ENCODE results near the gene PHKA1. TPM values are rescaled to one million over a fixed set of nuclear protein-coding genes. Genes with fewer than 3 reads are reported as not detected.
"Not testable (repeated sequence)": the region's sequence is repeated elsewhere in the genome, so short reads cannot be mapped to it uniquely, and the experiment has no call there.

PHKA1 gene
- total RNA-seq, 1 donor from 2014 or later: 6.7 TPM

DNA sequence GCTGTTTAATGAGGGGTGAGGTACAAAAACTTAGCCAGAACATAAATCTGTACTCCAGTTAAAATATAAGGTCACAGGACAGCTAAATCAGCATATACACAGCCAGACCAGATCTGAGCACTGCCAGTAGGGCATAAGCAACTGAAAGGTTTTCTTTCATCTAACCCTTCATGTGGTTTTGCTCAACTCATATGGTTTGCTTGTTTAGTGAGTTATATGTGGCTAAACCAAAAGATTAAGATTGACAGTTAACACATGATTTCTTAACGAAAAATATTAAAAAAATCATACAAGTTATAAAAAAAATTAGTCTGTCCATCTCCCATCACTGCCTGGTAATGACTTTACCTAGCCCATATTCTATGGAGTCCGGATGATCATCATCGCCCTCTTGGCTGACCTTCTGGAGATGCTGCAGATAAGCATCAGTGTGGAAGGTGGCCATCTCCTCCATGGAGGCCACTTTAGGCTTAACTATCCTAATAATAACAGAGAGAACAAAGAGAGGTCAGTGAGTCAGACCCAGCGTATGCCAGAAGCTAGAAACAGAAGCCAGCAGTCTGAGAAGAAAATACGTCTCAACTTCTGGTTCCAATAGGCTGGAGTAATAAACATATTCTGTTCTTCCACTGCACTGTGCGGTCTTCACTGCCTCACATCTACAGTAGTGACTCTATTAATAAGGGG is 145.6 kb downstream of the PHKA1 start:
- no peak for ATAC-seq

DNA sequence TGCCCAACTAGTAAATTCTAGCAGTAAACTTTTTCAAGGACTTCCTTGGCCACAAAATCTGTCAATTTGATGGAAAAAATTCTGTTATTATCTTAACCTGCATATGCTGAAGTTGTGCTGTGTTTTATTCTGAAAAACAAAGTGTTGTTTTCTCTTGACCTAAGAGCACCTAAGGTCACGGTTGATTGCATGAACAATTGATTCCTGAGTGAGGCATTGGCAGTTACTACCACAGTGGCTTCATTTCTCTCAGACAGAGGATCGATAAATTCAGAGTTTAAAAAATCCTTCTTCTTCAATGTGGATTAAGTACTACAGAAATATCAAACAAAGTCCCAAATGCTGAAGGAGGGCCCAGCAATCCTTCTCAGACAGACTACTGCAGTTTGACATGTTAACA is 147.7 kb downstream of the PHKA1 start:
- no peak for ATAC-seq

DNA sequence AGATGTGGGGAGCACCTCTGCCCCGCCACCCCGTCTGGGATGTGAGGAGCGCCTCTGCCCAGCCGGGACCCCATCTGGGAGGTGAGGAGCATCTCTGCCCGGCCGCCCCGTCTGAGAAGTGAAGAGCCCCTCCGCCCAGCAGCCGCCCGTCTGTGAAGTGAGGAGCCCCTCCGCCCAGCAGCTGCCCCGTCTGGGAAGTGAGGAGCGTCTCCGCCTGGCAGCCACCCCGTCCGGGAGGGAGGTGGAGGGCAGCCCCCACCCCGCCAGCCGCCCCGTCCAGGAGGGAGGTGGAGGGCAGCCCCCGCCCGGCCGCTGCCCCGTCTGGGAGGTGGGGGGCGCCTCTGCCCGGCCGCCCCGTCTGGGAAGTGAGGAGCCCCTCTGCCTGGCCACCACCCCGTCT is 154.5 kb downstream of the PHKA1 start:
- not testable (repeated sequence) for ATAC-seq

DNA sequence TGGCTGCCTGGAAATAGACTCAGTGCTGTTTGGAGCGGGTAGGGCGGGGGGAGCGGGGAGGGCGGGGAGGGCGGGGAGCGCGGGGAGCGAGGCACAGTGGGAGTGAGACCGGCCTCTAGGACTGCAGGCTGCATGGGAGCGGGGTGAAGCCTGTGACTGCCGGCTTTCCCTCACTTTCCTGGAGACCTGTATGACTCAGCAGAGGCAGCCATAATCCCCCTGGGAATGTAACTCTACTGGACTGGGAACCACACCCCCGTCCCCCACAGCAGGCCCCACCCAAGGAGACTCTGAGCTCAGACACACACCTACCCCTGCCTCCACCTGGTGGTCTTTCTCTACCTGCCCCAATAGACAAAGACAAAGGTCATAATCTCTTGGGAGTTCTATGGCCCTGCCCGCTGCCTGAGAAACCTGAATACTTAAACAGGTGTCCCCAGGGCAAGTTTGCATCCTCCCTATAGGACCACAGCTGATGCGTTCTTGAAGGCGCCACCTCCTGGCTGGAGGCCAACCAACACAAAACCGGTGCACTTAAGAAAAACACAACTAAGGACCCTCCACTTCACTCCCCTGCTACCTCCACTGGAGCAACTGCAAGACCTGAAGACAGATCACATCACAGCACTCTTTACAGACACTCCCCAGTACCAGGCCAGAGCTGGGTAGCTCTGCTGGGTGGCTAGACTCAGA is 159.5 kb downstream of the PHKA1 start:
- ATAC-seq: peak; percentile 78

DNA sequence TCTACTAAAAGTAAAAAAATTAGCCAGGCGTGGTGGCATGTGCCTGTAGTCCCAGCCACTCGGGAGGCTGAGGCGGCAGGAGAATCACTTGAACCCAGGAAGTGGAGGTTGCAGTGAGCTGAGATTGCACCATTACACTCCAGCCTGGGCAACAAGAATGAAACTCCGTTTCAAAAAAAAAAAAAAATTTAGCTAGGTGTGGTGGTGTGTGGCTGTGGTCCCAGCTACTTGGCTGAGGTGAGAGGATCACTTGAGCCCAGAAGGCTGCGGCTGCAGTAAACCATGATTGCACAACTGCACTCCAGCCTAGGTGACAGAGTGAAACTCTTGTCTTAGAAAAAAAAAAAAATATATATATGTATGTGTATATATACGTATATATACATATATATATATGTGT is 161.7 kb downstream of the PHKA1 start:
- not testable (repeated sequence) for ATAC-seq

DNA sequence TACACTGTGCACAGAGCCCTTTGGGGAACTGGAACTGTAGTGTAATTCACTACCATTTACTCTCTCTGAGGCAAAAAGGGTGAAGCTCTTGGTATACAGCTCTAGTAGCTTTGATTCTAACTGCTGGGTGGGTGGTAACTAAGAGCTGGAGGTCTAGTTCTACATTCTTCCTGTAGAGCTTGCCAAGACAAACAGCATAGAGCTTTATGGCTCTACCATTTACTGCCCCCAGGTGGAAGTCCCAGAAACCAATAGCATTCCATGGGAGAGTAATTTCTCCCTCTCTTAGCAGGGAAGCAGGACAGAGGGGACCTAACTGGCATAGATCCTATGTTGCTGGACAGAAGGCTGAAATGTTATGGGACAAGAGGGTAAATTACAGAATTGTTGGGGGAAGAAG is 168.1 kb downstream of the PHKA1 start:
- ATAC-seq: peak; percentile 25

DNA sequence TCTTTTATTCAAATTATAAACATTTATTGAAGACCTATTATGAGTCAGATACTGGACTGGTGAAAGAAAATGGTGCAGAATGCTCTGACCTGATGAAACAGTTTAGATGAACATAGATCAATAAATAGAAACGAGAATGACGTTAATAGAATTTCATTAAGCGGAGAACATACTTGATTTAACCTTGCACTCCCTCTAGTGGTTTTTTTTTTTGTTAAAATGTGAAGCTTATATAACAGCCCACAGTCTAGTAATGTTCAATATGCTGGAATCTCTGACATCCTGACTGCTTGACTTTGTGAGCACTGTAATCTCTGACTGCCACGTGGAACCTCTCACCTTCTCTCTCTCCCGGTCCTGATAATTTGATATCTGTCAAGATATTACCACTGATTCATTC is 173.8 kb downstream of the PHKA1 start:
- ATAC-seq: no peak

DNA sequence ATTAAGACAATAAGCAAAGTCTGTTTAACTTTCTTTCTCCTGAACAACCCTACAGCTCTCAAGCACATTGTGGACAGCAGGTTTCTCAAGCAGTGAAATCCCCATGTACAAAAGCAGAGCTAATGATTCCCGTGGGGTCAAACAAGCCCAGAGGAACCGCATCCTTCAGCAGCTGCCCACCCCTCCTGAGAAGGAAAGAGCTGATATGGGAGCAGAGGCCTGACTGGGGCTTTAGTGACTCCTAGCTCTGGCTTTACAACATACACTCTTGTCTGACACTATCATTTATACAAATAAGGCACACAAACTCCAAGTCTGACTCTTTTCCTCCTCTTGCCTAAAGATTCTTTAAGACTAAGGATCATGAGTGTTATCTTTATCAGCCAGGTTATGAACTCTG is 174.3 kb downstream of the PHKA1 start:
- ATAC-seq: no peak

DNA sequence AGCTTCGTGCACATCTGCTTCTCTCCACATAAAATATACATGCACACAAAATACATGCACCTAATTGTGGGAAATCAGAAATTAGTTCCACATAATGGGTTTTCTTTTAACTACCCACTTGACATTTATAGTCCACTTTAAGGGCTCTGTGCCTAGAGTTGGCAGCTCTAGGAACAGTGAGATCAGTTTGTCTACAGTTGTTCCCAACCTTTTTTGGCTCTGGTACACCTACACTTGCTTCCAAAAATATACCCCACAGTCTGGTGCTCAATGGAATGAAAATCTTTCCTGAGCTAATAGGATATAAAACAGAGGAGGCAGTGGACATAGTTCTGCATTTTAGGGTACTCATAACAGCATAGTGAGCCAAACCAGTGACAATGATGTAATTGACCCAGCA is 177.6 kb downstream of the PHKA1 start:
- ATAC-seq: no peak

DNA sequence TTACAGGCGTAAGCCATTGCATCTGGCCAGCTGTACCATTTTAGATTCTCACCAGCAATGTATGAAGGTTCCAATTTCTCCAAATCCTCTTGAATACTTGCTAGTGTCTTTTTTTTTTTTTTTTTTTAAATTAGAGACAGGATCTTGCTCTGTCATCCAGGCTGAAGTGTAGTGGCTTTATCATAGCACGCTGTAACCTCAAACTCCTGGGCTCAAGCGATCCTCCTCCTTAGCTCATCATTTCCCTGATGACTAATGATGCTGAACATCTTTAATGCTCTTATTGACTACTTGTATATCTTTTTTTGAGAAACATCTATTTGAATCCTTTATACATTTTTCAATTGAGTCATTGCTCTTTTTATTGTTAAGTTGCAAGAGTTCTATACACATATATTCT is 181.7 kb downstream of the PHKA1 start:
- ATAC-seq: no peak

Other genes with a start within 250 kb of the PHKA1 start
- gene HDAC8, start 141.5 kb downstream of the PHKA1 start, total RNA-seq: 17.9 TPM
- not detected for gene DMRTC1B, start 62.6 kb upstream of the PHKA1 start, total RNA-seq
- not detected for gene FAM236B, start 68.4 kb upstream of the PHKA1 start, total RNA-seq
- not detected for gene FAM236D, start 93.9 kb upstream of the PHKA1 start, total RNA-seq
- gene FAM236C, start 198.3 kb upstream of the PHKA1 start, total RNA-seq: not detected
- gene FAM236A, start 223.9 kb upstream of the PHKA1 start, total RNA-seq: not detected
- not detected for gene DMRTC1, start 229.5 kb upstream of the PHKA1 start, total RNA-seq